GM12891 (cell line): ENCODE results near the gene CCNO.

Experiments
- PAX5 ChIP-seq: IDR thresholded peaks from 2 replicates; pipeline ENCODE4 v1.6.1; 2011; ENCODE audit warnings: low read length, moderate library complexity, mild to moderate bottlenecking; ENCODE audit not compliant: insufficient read depth, severe bottlenecking
- POLR2A ChIP-seq: IDR thresholded peaks from 2 replicates; pipeline ENCODE4 v1.6.1; 2011; ENCODE audit warnings: low read depth, low read length, control low read depth
- POLR2AphosphoS5 ChIP-seq: IDR thresholded peaks from 2 replicates; pipeline ENCODE4 v1.6.1; 2011; ENCODE audit warnings: low read depth, low read length, control low read depth
- POU2F2 ChIP-seq: IDR thresholded peaks from 2 replicates; pipeline ENCODE4 v1.6.1; 2011; ENCODE audit warnings: low read depth, mild to moderate bottlenecking, control low read depth, low read length, moderate library complexity
- TAF1 ChIP-seq: IDR thresholded peaks from 2 replicates; pipeline ENCODE4 v1.6.1; 2011; ENCODE audit warnings: low read depth, low read length, control low read depth

- TF ChIP-seq POLR2A (no peak), POLR2AphosphoS5 (no peak), TAF1 (no peak), POU2F2 (no peak), PAX5 (no peak)
These were observed 44.5 kb downstream of the CCNO start for GRCh38 chr5:55188656-55189540.
